ENCODE measurements around the gene NFATC2.

DNA sequence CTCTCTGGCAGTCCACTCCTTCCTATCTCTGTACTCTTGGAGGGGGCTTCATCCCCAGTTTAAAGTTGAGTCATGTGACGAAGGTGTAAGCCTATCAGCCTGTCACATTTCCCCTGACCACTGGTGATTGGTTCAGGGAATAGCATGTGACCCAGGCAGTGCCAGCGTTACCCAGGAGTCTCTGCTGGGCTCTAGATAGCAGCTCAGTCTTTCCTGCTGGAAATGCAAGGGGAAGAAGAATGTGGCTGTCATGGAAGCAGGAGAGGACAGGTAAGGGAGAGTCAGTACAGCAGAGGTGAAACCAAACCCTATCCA lies 35.6 kb upstream of the NFATC2 start:
- TF ChIP-seq, protein P1, sequence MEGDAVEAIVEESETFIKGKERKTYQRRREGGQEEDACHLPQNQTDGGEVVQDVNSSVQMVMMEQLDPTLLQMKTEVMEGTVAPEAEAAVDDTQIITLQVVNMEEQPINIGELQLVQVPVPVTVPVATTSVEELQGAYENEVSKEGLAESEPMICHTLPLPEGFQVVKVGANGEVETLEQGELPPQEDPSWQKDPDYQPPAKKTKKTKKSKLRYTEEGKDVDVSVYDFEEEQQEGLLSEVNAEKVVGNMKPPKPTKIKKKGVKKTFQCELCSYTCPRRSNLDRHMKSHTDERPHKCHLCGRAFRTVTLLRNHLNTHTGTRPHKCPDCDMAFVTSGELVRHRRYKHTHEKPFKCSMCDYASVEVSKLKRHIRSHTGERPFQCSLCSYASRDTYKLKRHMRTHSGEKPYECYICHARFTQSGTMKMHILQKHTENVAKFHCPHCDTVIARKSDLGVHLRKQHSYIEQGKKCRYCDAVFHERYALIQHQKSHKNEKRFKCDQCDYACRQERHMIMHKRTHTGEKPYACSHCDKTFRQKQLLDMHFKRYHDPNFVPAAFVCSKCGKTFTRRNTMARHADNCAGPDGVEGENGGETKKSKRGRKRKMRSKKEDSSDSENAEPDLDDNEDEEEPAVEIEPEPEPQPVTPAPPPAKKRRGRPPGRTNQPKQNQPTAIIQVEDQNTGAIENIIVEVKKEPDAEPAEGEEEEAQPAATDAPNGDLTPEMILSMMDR (IDR thresholded peaks at IDR 0.05), result no peak
- TF ChIP-seq EP300 (IDR thresholded peaks at IDR 0.05), result no peak
